HCT116 (cell line): Measurements from ENCODE around the gene FGGY. TPM values are rescaled to one million over a fixed set of nuclear protein-coding genes. Genes with fewer than 3 reads are reported as not detected.

ENCODE experiments used
- ATAC-seq: fragments of 200-7000 bp; cut with Tn5 transposase; 2 replicates; pipeline ENCODE4 v1.9.1; 2020; ENCODE audit warnings: mild to moderate bottlenecking, moderate library complexity
- BruUV-seq: library from RNA; stranded (reverse); fragments of 400-500 nt; replicated peaks from 2 replicates; lab custom pipeline; 2021; lab: Mats Ljungman, UMichigan
- CTCF ChIA-PET: fragments of 300-600 bp; sonication (Branson Sonifier 250); formaldehyde crosslinking; loops from one replicate; lab custom pipeline; 2021; ENCODE audit warnings: antibody characterized with exemption; lab: Charles Lee
- POLR2A ChIA-PET: fragments of 300-600, 350-600 bp; sonication (Branson Sonifier 250); formaldehyde crosslinking; loops from one replicate; lab custom pipeline; 2021; ENCODE audit warnings: antibody characterized with exemption; lab: Charles Lee
- RAD21 ChIA-PET, 2 experiments: fragments of 300-600 bp; sonication (Branson Sonifier 250); formaldehyde crosslinking; loops; one replicate each; lab custom pipeline; 2023; ENCODE audit warnings: low total read pairs in 2 of 2; ENCODE audit not compliant: uncharacterized antibody in 2 of 2, unreplicated experiment in 2 of 2, low non-redundant PET in 1 of 2; lab: Charles Lee
- DNase-seq: peaks from one replicate; pipeline ENCODE4 v3.0.0-alpha.2; 2010; ENCODE audit warnings: low read depth, low spot score
- H2AFZ ChIP-seq: fragments of 200-600 bp; shearing (Covaris generic), sonication (generic); 2 replicates; pipeline ENCODE4 v1.6.1; 2017; ENCODE audit warnings: low read depth, mixed run types, mixed read lengths, antibody characterized with exemption, low read length; ENCODE audit not compliant: poor library complexity, severe bottlenecking
- H3K27ac ChIP-seq: 2 replicates; pipeline ENCODE4 v1.5.1; 2012; ENCODE audit warnings: low read depth, low read length
- H3K27me3 ChIP-seq: fragments of 200-600 bp; sonication (generic); 2 replicates; pipeline ENCODE4 v1.6.1; 2016; ENCODE audit warnings: mixed run types, low read length, mixed read lengths; ENCODE audit not compliant: insufficient read depth
- H3K36me3 ChIP-seq, 2 experiments: fragments of 200-500 bp in 1 of 2; fragments of 200-600 bp in 1 of 2; sonication (Bioruptor generic) in 1 of 2; sonication (generic) in 1 of 2; 2 replicates each; pipeline versions ENCODE4 v1.5.1 to v1.6.1; 2014 to 2016; ENCODE audit warnings: low read length in 2 of 2, inconsistent platforms in 1 of 2, mixed read lengths in 1 of 2, mixed run types in 1 of 2; ENCODE audit not compliant: insufficient read depth in 2 of 2, control insufficient read depth in 1 of 2
- H3K4me1 ChIP-seq, 2 experiments: fragments of 200-600 bp in 1 of 2; sonication (generic) in 1 of 2; 2 replicates each; pipeline versions ENCODE4 v1.5.1 to v1.6.1; 2012 to 2017; ENCODE audit warnings: low read length in 2 of 2, inconsistent platforms in 1 of 2, mild to moderate bottlenecking in 1 of 2, mixed read lengths in 1 of 2, mixed run types in 1 of 2, moderate library complexity in 1 of 2; ENCODE audit not compliant: insufficient read depth in 2 of 2, control insufficient read depth in 1 of 2
- H3K4me2 ChIP-seq: fragments of 200-600 bp; sonication (generic); 2 replicates; pipeline ENCODE4 v1.6.1; 2017; ENCODE audit warnings: mixed run types, low read length, mixed read lengths
- H3K4me3 ChIP-seq, 2 experiments: fragments of 200-600 bp in 1 of 2; sonication (generic) in 1 of 2; replicated peaks in 1 of 2; 2 replicates each; pipeline ENCODE4 v1.5.1; 2011 to 2016; ENCODE audit warnings: low read length in 2 of 2, control low read depth in 1 of 2, low read depth in 1 of 2, mild to moderate bottlenecking in 1 of 2, mixed read lengths in 1 of 2, mixed run types in 1 of 2
- H3K79me2 ChIP-seq: fragments of 200-600 bp; sonication (generic); 2 replicates; pipeline ENCODE4 v1.6.1; 2017; ENCODE audit warnings: mild to moderate bottlenecking, mixed run types, low read length, moderate library complexity, mixed read lengths; ENCODE audit not compliant: insufficient read depth
- H3K9ac ChIP-seq: fragments of 200-600 bp; sonication (generic); 2 replicates; pipeline ENCODE4 v1.6.1; 2016; ENCODE audit warnings: low read length, mixed read lengths
- H3K9me2 ChIP-seq: fragments of 200-600 bp; sonication (generic), shearing (Covaris generic); 2 replicates; pipeline ENCODE4 v1.6.1; 2017; ENCODE audit warnings: mixed run types, mild to moderate bottlenecking, moderate library complexity; ENCODE audit not compliant: insufficient read depth
- H3K9me3 ChIP-seq, 2 experiments: fragments of 200-500 bp in 1 of 2; fragments of 200-600 bp in 1 of 2; sonication (Bioruptor generic) in 1 of 2; sonication (generic) in 1 of 2; 2 replicates each; pipeline ENCODE4 v1.6.1; 2014 to 2017; ENCODE audit warnings: low read length in 2 of 2, mixed read lengths in 2 of 2, inconsistent platforms in 1 of 2, low read depth in 1 of 2, mild to moderate bottlenecking in 1 of 2, mixed run types in 1 of 2, moderate library complexity in 1 of 2; ENCODE audit not compliant: control insufficient read depth in 1 of 2, insufficient read depth in 1 of 2
- H4K20me1 ChIP-seq: fragments of 200-600 bp; sonication (generic), shearing (Covaris generic); 2 replicates; pipeline ENCODE4 v1.6.1; 2017; ENCODE audit warnings: mixed run types, mild to moderate bottlenecking, moderate library complexity; ENCODE audit not compliant: insufficient read depth
- CEBPB ChIP-seq: IDR thresholded peaks from 2 replicates; pipeline ENCODE4 v1.6.1; 2012; ENCODE audit warnings: low read depth
- EGR1 ChIP-seq: IDR thresholded peaks from 2 replicates; pipeline ENCODE4 v1.6.1; 2012; ENCODE audit warnings: low read depth
- SIN3A ChIP-seq: IDR thresholded peaks from 2 replicates; pipeline ENCODE4 v1.6.1; 2012; ENCODE audit warnings: low read depth
- TCF7L2 ChIP-seq: IDR thresholded peaks from 2 replicates; pipeline ENCODE4 v1.7.0; 2011; ENCODE audit warnings: borderline replicate concordance, inconsistent platforms; ENCODE audit not compliant: insufficient read depth, insufficient read length; ENCODE audit errors: extremely low read depth
- YY1 ChIP-seq: IDR thresholded peaks from 2 replicates; pipeline ENCODE4 v1.6.1; 2011; ENCODE audit warnings: low read length, low read depth, moderate library complexity, mild to moderate bottlenecking; ENCODE audit not compliant: insufficient replicate concordance; ENCODE audit errors: extremely low read depth
- intact Hi-C: fragments of 100-400 bp; cut with micrococcal nuclease; formaldehyde crosslinking; loops from 2 replicates; pipeline ENCODE4 v1.10.0; 2022
- total RNA-seq: library from RNA; stranded (reverse); gene quantifications from one replicate; pipeline ENCODE4 v1.2.1, GENCODE V29; 2021; ENCODE audit not compliant: unreplicated experiment
- TF ChIP-seq, protein P1 (sequence below): IDR thresholded peaks from 2 replicates; pipeline ENCODE4 v1.6.1; 2012; ENCODE audit warnings: low read depth
- TF ChIP-seq, protein P2 (sequence below): IDR thresholded peaks from 2 replicates; pipeline ENCODE4 v1.6.1; 2012
- TF ChIP-seq, protein P3 (sequence below): IDR thresholded peaks from 2 replicates; pipeline ENCODE4 v1.6.1; 2012
- TF ChIP-seq, protein P4 (sequence below), 3 experiments: fragments of 200-600 bp in 1 of 3; sonication (generic) in 1 of 3; IDR thresholded peaks in 2 of 3; conservative IDR thresholded peaks in 1 of 3; 2 replicates each; pipeline ENCODE4 v1.5.1; 2012 to 2017; ENCODE audit warnings: low read depth in 2 of 3, low read length in 2 of 3, antibody characterized with exemption in 1 of 3, borderline replicate concordance in 1 of 3, control low read depth in 1 of 3, mild to moderate bottlenecking in 1 of 3, mixed read lengths in 1 of 3, mixed run types in 1 of 3, moderate library complexity in 1 of 3; ENCODE audit not compliant: insufficient read depth in 1 of 3
- TF ChIP-seq, protein P5 (sequence below): IDR thresholded peaks from 2 replicates; pipeline ENCODE4 v1.6.1; 2011; ENCODE audit warnings: mild to moderate bottlenecking, low read length, moderate library complexity; ENCODE audit not compliant: insufficient replicate concordance; ENCODE audit errors: extremely low read depth

The FGGY gene
- total RNA-seq, 1 experiment from 2014 or later, result 10.6 TPM

DNA sequence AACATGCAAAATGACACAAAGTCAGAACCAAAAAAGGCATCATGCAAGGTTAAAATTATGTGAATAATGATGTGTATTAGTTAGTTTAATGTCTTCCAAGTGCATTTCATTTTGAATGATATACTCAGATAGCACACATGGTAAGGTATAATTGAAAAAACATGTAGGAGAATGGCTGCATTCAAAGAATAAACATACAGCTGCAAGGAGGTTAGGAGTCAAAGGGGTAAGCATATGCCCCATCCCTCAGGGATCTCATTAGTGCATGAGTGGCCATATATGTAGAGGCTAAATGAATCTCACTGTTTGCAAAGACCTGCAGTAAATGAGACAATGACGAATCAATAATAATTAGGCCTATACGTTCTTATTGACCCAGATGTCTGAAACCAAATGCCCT, 338.2 kb downstream of the FGGY start (continued):
- TF ChIP-seq, protein P1, sequence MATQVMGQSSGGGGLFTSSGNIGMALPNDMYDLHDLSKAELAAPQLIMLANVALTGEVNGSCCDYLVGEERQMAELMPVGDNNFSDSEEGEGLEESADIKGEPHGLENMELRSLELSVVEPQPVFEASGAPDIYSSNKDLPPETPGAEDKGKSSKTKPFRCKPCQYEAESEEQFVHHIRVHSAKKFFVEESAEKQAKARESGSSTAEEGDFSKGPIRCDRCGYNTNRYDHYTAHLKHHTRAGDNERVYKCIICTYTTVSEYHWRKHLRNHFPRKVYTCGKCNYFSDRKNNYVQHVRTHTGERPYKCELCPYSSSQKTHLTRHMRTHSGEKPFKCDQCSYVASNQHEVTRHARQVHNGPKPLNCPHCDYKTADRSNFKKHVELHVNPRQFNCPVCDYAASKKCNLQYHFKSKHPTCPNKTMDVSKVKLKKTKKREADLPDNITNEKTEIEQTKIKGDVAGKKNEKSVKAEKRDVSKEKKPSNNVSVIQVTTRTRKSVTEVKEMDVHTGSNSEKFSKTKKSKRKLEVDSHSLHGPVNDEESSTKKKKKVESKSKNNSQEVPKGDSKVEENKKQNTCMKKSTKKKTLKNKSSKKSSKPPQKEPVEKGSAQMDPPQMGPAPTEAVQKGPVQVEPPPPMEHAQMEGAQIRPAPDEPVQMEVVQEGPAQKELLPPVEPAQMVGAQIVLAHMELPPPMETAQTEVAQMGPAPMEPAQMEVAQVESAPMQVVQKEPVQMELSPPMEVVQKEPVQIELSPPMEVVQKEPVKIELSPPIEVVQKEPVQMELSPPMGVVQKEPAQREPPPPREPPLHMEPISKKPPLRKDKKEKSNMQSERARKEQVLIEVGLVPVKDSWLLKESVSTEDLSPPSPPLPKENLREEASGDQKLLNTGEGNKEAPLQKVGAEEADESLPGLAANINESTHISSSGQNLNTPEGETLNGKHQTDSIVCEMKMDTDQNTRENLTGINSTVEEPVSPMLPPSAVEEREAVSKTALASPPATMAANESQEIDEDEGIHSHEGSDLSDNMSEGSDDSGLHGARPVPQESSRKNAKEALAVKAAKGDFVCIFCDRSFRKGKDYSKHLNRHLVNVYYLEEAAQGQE, result no peak
- TF ChIP-seq, protein P2, sequence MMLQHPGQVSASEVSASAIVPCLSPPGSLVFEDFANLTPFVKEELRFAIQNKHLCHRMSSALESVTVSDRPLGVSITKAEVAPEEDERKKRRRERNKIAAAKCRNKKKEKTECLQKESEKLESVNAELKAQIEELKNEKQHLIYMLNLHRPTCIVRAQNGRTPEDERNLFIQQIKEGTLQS, result no peak
- TF ChIP-seq YY1 (no peak), SIN3A (no peak)
- TF ChIP-seq, protein P3, sequence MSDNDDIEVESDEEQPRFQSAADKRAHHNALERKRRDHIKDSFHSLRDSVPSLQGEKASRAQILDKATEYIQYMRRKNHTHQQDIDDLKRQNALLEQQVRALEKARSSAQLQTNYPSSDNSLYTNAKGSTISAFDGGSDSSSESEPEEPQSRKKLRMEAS, result no peak

DNA sequence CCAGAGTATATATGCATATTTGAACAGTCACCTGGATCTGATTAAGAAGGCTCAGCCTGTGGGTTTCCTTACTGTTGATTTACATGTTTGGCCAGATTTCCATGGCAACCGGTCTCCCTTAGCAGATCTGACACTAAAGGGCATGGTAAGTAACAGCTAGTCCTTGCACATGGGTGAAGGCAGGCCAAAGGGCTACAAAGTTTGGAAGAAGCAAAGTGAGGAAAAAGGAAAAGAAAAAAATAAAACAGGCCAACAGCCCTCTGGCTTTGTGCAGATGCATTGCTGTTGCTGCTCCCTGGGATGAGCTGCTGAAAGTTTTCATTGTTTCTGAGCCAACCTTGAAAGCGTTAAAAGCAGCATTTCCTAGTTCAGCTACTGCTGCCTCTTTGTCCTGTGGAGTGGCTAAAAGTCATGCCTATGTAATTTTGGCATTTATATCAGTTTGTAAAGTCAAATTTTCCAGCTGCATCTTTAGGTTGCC, 341.4 kb downstream of the FGGY start:
- no peak overlapping the region for H3K27ac ChIP-seq
- DNase-seq (no peak), ATAC-seq (no peak)
- POLR2A ChIA-PET, result no interaction called here
- no peaks in the 10 kb centered on the region for H3K9me2 ChIP-seq
- no peak overlapping the region for H3K9ac ChIP-seq
- H3K27me3 ChIP-seq, result no peaks in the 10 kb centered on the region
- no peak overlapping the region for H2AFZ ChIP-seq
- RAD21 ChIA-PET, result no interaction called here
- CTCF ChIA-PET, result no interaction called here
- no peaks in the 10 kb centered on the region for H3K36me3 ChIP-seq
- H4K20me1 ChIP-seq, result no peaks in the 10 kb centered on the region
- H3K79me2 ChIP-seq, result no peaks in the 10 kb centered on the region
- no peak overlapping the region for H3K4me3 ChIP-seq
- BruUV-seq, result no TSS peak
- intact Hi-C loops, result no loop called here
- H3K4me1 ChIP-seq, result no peaks in the 10 kb centered on the region
- H3K4me2 ChIP-seq, result no peak overlapping the region
- TF ChIP-seq CEBPB, result no peak
- no peak for TF ChIP-seq EGR1
- TF ChIP-seq, protein P4, sequence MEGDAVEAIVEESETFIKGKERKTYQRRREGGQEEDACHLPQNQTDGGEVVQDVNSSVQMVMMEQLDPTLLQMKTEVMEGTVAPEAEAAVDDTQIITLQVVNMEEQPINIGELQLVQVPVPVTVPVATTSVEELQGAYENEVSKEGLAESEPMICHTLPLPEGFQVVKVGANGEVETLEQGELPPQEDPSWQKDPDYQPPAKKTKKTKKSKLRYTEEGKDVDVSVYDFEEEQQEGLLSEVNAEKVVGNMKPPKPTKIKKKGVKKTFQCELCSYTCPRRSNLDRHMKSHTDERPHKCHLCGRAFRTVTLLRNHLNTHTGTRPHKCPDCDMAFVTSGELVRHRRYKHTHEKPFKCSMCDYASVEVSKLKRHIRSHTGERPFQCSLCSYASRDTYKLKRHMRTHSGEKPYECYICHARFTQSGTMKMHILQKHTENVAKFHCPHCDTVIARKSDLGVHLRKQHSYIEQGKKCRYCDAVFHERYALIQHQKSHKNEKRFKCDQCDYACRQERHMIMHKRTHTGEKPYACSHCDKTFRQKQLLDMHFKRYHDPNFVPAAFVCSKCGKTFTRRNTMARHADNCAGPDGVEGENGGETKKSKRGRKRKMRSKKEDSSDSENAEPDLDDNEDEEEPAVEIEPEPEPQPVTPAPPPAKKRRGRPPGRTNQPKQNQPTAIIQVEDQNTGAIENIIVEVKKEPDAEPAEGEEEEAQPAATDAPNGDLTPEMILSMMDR (IDR thresholded peaks at IDR 0.05 in 2 of 3, conservative IDR thresholded peaks at IDR 0.05 in 1 of 3; ENCODE audit: borderline replicate concordance in 1 of 3, insufficient read depth in 1 of 3, low read depth in 2 of 3, low read length in 2 of 3), result no peak
- TF ChIP-seq TCF7L2, result no peak
- TF ChIP-seq, protein P5, sequence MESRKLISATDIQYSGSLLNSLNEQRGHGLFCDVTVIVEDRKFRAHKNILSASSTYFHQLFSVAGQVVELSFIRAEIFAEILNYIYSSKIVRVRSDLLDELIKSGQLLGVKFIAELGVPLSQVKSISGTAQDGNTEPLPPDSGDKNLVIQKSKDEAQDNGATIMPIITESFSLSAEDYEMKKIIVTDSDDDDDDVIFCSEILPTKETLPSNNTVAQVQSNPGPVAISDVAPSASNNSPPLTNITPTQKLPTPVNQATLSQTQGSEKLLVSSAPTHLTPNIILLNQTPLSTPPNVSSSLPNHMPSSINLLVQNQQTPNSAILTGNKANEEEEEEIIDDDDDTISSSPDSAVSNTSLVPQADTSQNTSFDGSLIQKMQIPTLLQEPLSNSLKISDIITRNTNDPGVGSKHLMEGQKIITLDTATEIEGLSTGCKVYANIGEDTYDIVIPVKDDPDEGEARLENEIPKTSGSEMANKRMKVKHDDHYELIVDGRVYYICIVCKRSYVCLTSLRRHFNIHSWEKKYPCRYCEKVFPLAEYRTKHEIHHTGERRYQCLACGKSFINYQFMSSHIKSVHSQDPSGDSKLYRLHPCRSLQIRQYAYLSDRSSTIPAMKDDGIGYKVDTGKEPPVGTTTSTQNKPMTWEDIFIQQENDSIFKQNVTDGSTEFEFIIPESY, result no peak
- H3K9me3 ChIP-seq, result no peaks in the 10 kb centered on the region
